Ecto neural progenitor cell (in vitro differentiated cells): ENCODE results near the gene GABRB2.
"Not testable (repeated sequence)": the region's sequence is repeated elsewhere in the genome, so short reads cannot be mapped to it uniquely, and the experiment has no call there.

Source experiments
- DNase-seq: peaks from one replicate; pipeline ENCODE4 v3.0.0-alpha.2; 2018; ENCODE audit warnings: low spot score

Gene GABRB2

GRCh38 chr5:161546470-161547301, at the start of gene GABRB2:
Gene GABRB2, minus strand, starts transcription at chr5:161546725. Its CDS starts 82 bp downstream, at chr5:161546643.
- DNase-seq: peak; percentile 75

GRCh38 chr5:161585798-161586197, 39.3 kb upstream of the GABRB2 start:
- DNase-seq: no peak

DNA sequence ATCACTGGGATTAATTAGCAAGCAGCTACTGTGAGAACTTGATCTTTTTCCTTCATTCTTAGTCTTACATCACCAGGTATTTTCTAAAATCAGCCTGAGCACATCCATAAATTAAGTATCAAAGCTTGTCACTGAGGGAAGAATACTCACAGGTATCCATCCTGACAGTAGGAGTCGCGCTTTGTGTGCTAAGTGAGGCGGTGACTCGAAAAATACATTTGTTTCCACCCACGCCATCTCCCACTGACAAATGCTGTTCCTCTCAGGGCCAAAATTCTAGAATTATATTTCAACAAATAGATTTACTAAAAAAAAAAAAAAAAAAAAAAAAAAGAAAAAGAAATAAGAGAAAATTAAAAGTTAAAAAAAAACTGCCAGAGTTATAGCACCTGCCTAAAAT, 34.1 kb upstream of the GABRB2 start:
- no peak for DNase-seq

- no peak for DNase-seq
These were observed 26.4 kb upstream of the GABRB2 start for GRCh38 chr5:161572914-161573313.

DNA sequence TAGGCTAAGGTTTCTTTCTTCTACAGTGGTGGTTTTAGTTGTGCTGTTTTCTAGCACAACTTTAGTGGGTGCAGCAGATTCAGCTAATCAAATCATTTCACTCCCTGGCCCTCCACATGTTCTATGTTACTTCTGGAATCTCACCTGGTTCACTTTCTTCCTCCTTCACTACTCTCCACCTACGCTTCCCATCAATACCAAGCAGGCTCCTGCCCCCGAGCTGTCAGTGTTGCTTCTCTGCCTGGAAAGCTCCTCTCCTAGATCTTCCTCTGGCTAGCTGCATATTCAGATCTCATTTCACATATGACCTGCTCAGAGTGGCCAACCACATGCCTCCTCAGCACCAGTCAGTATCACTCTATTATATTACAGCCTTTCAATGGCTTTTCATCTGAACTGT, 19.6 kb upstream of the GABRB2 start:
- DNase-seq: no peak

DNA sequence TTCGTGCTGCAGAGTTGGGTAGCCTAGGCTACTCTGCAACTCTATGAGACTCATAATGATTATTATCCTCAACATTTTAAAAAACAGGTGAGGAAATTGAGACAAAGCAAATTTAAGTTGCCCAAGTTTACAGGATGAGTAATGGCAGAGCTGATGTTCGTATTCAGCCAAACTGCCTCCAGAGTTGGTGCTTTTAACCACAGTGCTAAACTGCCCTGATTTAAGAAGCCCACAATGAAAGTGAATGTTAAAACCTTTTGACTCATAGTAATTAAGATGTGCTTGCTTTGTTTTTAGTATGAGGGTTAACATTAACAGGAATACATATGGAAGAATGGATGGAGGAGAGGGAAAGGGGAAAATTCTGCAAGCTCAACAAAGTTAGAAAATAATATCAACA, 15.9 kb upstream of the GABRB2 start:
- no peak for DNase-seq

DNA sequence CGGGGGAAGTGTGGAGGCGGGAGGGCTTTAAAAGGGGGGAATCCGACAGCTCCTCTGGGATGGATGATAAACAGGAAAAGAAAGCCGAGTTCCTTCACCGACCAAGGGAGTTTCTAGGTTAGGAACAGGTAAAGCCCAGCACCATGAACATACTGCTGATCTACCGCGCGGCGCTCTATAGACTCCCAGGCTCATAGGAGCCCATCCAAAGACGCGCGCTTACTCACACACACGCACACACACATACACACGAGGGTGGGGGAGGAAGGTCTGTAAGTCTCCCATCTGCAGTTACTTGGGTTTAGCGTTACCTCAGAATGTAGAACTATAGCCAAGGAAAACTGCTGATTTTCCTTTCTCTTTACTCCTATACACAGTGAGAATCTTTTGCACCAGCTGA, 2.6 kb upstream of the GABRB2 start:
- peak; percentile 48 for DNase-seq

DNA sequence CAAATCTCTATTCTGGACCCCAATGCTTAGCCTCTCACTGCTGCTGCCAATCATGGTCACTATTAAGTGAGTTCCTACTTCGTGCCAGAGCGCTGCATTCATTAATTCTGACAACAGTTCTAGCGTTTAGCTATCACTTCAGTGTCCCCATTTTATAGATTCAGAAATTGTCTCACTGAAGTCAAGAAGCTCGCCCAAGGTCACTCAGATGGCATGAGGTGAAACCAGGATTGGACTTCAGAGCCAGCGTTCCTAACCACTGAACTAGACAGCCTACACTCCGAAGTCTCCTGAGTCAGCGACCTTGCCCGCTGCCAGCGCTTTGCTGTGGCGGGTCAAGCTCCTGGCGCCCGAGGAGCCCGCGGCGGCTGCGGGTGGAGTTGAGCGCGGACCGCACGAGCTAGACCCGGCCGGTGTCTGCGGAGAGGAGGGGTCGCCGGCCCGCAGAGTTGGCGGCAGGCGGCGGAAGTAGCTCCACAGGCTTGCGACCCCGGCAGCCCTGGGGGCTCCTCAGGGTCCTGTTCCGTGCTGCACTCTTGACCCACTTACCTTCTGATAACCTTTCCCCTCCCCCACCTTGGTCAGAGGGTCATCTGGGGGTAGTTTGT, 2.1 kb upstream of the GABRB2 start:
- peak; percentile 68 for DNase-seq

GRCh38 chr5:161547738-161548486, 1.4 kb upstream of the GABRB2 start:
- DNase-seq: peak; percentile 65

GRCh38 chr5:161547406-161547737, 847 bp upstream of the GABRB2 start:
- no peak for DNase-seq

GRCh38 chr5:161546095-161546469, 443 bp downstream of the GABRB2 start:
- DNase-seq: peak; percentile 50

GRCh38 chr5:161545344-161546094, 1.0 kb downstream of the GABRB2 start:
- DNase-seq: no peak

- DNase-seq: peak; percentile 63
These were observed 2.2 kb downstream of the GABRB2 start for GRCh38 chr5:161544350-161544765.

DNA sequence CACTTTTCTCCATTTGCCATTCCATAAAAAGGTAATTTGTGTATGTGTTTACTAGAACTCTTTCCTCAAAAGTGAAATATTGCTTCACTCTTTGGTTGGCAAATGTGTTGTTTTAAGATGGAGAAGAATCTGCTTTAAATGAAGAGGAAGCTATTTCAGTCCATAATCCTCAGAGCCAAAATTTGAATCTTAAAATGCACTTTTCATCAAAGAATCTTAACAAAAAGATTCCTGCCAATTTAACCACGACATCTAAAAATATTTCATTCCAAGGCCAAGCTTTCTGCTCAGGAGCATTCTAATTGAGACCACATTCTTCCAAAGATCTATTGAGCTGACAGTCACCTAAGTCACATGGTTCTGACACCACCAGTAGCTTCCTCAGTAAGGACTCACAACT, 7.5 kb downstream of the GABRB2 start:
- DNase-seq: no peak

DNA sequence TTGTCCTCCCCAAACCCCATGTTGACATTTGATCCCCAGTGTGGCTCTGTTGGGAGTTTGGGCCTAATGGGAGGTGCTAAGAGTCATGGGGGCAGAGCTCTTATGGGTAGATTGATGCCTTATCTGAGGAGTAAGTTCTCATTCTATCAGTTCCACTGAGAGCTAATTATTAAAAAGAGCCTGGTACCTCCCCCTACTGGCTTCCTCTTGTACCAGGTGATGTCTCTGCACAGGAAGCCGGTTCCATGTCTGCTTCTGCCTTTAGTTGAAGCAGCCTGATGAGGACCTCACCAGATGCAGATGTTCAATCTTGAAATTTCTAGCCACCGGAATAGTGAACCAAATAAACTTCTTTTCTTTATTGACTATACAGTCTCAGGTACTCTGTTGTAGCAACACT, 10.8 kb downstream of the GABRB2 start:
- DNase-seq: no peak

GRCh38 chr5:161530700-161531099, 15.8 kb downstream of the GABRB2 start:
- DNase-seq: no peak

DNA sequence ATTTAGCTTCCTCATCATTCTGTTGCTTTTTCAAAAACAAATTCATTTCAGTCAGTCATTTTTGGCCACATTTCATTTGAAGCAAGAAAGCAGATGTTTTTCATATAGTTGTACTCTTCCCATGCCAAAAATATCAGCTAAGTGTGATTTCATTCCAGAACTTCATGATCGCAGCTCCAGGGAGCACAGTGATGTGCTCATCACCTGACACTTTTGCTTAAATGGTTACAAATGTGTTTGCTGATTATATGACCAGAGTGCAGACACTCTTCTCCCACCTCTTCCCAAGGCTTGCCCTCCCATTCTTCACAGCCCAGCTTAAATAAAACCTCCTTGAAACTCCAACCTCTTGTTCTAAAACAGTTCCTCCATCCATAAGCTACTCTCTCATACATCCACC, 32.6 kb downstream of the GABRB2 start:
- DNase-seq: no peak

- DNase-seq: no peak
These were observed 38.9 kb downstream of the GABRB2 start for GRCh38 chr5:161507591-161507990.

DNA sequence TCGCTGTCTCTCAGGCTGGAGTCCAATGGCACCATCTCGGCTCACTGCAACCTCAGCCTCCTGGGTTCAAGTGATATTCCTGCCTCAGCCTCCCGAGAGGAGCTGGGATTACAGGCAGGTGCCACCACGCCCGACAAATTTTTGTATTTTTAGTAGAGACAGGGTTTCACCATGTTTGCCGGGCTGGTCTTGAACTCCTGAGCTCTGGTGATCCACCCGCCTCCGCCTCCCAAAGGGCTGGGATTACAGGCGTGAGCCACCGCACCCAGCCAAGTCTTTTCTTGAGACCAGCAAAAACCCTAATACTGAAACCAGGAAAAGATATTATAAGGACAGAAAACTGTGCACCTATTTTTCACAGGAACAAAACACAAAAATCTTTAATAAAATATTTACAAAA, 41.4 kb downstream of the GABRB2 start:
- not testable (repeated sequence) for DNase-seq

DNA sequence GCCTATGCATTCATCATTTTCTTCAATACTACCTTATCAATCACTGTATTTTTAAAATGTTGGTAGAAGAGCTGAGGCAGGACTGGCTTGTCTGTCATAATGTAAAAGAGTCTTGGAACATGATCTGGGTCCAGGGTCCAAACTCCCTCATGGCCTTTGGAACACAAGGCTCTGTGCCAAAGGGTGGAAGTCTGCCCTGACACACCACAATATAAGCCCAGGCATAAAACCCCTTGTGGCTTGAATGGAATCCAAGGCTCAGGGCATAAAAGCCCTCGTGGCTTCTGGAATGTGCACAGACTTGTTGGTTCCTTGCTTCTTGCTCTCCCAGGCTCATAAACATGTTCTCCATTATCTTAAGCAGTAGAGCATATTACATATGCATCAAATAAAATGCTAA, 48.0 kb downstream of the GABRB2 start:
- no peak for DNase-seq

DNA sequence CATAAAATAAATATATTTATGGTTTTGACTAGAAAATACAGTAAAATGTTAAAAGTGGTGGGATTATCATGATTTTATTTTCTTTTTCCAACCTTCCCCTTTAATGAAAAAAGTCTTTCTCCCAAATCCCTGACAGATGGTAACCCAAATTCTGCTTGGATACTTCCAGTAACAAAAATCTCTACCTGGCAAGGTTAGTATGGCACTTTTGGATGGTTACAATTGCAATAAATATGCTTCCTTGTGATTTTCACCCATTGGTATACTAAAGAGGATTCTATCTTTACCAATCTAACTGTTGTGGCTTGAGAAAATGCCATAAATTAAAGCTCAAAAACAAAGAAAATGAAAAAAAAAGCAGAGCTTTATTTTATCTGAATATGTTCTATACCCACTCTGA, 62.8 kb downstream of the GABRB2 start:
- DNase-seq: no peak

DNA sequence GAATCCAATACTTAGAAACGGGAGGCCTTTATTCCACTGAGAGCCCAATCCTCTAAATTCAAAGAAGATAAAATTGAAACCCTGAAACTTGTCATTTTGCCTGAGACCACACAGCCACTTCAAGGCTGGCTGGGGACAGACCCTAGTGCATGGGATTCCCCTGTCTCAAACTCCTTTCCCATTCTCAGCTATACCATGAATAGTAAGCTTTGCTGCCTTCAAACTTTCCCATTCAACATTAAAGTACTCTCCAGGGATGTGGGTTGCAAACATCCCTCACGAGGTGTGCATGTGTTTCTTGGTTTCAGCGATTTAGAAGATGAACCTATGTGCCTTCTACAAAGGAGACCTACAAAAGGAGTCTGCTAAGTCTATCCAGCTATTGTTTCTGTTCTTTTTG, 64.6 kb downstream of the GABRB2 start:
- DNase-seq: no peak
